GM18868 (cell line): Measurements from ENCODE around the gene CLEC18B.
"Not testable (repeated sequence)": the region's sequence is repeated elsewhere in the genome, so short reads cannot be mapped to it uniquely, and the experiment has no call there.

Experiments
- ATAC-seq: cut with Tn5 transposase; IDR thresholded peaks from one replicate; pipeline ENCODE4 v1.9.1; 2021; ENCODE audit warnings: mild to moderate bottlenecking, moderate library complexity; ENCODE audit not compliant: unreplicated experiment

The CLEC18B gene

DNA sequence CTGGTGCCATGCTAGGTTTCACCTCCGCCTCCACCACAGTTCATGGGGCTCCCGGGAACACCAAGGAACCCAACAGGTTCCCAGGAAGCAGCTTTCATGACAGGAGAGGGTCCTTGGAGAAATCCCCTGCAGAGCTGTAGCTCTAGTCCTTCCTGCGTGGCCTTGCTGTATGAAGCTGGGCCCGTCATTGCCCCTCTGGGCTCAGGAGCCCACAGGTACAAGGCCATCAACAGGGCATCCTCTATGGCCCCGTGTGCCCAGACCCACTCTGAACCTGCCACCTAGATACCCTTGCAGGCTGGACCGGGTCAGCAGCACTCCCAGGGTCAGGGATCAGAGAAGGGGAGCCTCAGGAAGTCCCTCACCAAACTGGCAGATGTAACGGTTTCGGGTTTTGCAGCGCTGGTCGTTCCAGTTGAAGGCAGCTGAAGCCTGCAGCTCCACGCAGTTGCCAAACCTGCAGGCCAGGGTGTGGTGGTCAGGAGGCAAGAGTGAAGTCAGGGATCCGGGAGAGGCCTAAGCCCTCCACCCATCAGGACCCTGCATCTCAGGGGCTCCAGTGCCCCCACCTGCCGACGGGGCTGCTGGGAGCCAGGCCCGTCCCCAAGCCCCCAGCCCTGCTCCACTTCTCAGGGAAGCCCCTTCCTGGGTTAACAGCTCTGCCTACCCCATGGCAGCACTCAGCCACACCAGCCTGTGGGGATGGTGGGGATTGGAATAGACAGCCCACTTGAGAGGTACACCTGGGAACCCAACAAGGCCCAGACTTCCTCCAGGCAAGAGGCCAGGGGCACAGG, 11.9 kb downstream of the CLEC18B start:
- ATAC-seq = not testable (repeated sequence)

DNA sequence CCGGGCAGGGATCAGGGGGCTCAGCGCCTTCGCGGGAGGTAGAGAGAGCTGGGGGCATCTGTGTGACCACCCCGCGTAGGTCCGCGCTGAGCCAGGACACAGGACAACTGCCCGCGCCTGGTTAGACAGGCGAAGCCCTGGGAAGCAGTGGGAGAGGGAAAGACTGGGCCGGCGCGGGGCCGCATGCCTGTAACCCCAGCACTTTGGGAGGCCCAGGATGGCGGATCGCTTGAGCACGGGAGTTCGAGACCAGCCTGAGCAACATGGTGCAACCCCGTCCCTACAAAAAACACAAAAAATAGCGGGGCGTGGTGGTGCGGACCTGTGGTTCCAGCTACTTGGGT, 13.9 kb downstream of the CLEC18B start:
- ATAC-seq = not testable (repeated sequence)

DNA sequence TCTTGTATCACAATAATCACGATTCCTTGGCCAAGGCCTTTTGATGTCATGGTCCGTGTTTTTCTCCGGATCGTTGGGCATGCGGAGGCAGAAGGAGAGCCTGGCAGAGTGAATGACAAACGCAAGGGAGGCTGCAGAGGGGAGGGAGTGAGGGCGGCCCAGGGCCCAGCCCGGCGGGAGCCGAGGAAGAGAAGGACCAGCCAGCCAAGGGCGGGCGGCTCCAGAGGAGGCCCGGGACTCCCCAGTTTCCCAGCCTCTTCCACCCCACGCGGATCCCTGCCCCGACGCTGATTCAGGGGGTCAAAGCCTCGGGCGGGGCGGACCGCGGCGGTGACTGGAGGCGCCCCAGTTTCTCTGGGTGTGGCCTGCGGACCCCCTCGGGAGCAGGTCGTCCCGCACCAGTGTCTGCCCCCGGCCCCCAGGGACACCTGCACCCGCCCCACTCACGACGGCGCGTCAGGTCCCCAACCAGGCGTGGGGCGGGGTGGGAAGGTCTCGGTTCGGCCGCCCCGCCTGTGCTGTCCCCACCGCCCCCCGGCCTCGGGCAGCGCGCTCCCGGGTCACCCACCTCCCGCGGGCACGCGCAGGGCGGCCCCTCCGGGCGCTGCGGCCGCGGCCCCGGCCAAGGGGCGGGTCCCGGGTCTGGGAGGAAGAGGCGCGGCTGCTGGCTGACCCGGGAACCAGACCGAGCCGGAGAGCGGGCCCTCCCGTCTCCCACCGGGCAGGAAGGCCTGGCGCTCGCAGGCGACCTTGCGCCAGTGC, 14.5 kb downstream of the CLEC18B start:
- ATAC-seq = not testable (repeated sequence)

DNA sequence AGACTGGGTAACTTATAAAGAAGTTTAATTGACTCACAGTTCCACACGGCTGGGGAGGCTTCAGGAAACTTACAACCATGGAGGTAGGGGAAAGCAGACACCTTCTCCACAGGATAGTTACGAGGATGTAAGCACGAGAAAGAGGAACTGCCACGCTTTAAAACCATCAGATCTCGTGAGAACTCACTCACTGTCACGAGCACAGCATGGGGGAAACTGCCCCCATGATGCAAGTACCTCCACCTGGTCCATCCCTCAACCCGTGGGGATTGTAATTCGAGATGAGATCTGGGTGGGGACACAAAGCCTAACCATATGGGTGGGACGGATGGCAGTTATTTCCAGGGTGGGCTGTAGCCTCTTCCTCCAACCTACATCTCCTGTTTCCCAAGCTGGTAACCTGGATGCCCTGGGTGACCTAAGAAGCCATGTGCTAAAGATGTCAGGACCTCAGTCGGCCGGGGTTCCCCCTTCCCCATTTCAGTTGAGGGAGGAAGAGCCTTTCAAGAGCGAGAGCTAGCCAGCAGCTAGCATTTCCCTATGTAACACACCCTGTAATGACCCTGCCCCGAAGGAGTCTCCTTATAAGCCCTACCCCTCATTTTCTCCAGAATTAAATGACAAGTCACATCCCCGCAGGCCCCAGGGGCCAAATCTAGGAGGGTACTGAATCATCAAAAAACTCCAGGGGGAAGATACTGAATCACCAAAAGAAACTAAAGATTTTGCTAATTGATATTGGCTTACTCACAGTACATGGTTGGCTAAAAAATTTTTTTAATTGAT, 16.9 kb downstream of the CLEC18B start:
- not testable (repeated sequence) for ATAC-seq

DNA sequence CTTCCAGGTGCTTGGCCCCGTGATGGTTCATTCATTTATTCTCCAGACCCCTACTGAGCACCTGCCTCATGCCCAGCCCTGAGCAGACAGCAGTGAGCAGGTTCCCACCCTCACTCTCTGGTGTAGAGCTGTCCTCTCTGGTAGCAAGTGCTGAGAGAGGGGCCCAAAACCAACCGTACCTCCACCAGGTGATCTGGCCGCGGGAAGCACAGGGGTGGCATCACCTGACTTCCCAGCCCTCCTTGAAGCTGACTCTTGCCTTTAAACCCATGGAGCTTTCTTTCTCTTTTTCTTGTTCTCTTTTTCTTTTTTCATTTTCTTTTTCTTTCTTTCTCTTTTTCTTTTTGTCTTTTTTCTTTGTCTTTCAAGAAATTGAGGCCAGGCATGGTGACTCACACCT, 21.0 kb downstream of the CLEC18B start:
- ATAC-seq = not testable (repeated sequence)

DNA sequence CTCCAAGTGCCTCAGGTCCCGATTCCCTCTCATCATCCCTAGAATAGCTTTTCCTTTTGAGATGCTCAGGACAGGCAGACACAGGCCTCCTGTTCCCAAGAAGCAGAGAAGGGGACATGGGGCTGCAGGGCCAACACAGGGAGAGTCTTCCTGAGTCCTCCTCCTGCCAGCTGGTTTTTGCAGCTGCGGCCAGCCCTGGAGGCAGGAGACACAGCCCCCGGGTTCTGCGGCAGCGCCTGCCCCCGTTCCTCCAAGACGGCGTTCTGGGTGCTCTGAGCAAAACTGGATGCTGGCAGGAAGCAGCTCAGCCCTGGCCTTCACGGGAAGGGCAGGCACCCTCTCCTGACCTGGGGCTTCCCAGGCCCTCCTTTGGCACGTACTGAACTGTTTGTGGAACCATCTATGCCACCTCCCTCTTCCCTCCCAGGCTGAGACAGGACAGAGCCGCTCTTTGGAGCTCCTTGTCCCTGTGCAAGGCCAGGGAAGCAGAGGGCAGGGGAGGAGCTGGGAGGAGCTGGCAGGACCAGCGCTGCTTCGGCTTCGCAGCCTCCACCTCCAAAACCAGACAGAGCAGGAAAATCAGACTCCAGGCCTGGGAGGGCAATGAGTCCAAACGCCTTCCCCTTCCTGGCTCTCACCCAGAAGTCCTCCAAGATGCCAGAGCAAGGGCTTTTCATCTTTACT, 22.9 kb downstream of the CLEC18B start:
- not testable (repeated sequence) for ATAC-seq

DNA sequence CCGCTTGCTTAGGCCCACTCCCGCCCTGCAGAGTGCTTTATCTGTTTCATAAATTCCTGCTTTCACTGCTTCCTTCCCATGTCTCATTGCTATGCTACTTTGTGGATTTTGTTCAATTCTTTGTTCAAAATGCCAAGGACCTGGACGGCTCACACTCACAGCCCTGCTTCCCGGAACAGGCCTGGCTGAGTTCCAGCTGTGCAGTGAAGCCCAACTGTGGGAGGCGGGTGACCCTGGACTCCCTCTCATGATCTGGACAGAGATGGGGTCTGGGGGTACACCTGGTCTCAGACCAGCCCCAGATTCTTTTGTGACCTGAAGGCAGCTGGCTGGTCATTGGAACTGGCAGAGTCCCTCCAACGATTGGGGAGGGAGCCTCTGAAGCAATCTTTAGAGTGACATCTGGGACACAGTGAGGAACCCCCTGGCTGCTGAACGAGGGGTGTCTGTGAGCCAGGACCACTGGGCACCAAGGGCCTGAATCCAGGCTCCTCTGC, 24.7 kb downstream of the CLEC18B start:
- ATAC-seq = not testable (repeated sequence)

DNA sequence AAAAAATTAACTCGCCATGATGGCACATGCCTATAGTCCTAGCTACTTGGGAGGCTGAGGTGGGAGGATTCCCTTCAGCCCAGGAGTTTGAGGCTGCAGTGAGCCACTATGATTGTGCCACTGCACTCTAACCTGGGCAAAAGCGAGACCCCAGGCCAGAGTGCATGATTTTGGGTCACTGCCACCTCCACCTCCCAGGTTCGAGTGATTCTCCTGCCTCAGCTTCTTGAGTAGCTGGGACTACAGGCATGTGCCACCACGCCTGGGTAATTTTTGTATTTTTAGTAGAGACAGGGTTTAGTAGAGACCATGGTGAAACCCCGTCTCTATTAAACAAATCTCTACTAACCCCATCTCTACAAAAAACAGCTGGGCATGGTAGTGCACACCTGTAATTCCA, 26.7 kb downstream of the CLEC18B start:
- ATAC-seq = not testable (repeated sequence)

DNA sequence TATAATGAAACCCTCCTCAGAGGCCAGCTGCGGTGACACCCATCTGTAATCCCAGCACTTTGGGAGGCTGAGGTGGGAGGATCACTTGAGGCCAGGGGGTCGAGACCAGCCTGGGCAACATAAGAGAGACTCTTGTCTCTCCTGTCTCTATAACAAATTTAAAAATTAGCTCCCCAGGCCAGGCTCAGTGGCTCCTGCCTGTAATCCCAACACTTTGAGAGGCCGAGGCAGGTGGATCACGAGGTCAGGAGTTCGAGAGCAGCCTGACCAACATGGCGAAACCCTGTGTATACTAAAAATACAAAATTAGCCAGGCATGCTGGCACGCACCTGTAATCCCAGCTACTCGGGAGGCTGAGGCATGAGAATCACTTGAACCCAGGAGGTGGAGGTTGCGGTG, 27.1 kb downstream of the CLEC18B start:
- ATAC-seq = not testable (repeated sequence)

DNA sequence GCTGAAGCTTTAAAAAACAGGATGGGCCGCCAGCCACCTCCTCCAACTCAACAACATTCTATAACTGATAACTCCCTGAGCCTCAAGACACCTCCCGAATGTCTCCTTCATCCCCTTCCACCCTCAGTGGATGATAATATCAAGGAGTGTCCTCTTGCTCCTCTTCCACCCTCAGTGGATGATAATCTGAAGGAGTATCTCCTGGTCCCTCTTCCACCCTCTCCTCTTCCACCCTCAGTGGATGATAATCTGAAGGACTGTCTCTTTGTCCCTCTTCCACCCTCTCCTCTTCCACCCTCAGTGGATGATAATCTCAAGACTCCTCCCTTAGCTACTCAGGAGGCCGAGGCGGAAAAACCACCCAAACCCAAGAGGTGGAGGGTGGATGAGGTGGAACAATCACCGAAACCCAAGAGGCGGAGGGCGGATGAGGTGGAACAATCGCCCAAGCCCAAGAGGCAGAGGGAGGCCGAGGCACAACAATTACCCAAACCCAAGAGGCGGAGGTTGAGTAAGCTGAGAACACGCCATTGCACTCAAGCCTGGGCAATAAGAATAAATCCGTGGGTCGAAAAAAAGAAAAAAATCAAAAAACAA, 29.7 kb downstream of the CLEC18B start:
- ATAC-seq = not testable (repeated sequence)

DNA sequence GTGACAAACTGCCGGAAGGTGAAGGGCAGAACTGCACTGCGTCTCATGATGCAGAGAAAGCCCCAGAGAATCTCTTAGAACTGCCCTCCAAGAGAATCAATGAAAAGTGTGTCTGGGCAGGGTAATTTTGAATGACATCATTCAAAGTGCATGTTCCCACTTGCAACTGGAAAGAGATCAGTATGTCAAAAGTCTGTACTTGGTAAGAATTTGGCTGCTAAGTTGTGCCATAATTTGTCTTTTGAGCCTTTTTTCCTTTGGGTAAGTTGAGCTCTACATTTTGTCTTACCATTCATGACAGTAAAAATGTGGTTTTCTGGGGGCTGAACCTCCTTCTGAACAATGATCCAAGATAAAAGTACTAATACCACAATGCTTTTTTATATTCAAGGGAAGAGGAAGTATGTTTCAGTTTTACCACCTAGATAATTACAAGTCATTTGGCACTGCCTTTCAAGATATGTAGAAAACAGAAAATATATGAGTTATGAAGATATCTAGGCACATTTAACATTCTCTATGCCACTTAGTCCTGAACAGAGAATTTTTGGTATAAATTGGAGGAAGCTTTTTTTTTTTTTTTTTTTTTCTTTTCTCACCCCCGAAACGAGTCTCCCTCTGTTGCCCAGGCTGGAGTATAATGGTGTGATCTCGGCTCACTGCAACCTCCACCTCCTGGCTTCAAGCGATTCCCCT, 38.8 kb downstream of the CLEC18B start:
- not testable (repeated sequence) for ATAC-seq

DNA sequence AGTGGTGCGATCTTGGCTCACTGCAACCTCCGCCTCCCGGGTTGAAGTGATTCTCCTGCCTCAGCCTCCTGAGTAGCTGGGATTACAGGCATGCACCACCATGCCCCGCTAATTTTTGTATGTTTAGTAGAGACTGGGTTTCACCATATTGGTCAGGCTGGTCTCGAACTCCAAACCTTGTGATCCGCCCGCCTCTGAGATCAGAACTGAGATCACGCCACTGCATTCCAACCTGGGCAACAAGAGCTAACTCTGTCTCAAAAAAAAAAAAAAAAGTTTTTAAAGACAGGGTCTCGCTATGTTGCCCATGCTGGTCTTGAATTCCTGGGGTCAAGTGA, 47.5 kb downstream of the CLEC18B start:
- ATAC-seq = not testable (repeated sequence)

DNA sequence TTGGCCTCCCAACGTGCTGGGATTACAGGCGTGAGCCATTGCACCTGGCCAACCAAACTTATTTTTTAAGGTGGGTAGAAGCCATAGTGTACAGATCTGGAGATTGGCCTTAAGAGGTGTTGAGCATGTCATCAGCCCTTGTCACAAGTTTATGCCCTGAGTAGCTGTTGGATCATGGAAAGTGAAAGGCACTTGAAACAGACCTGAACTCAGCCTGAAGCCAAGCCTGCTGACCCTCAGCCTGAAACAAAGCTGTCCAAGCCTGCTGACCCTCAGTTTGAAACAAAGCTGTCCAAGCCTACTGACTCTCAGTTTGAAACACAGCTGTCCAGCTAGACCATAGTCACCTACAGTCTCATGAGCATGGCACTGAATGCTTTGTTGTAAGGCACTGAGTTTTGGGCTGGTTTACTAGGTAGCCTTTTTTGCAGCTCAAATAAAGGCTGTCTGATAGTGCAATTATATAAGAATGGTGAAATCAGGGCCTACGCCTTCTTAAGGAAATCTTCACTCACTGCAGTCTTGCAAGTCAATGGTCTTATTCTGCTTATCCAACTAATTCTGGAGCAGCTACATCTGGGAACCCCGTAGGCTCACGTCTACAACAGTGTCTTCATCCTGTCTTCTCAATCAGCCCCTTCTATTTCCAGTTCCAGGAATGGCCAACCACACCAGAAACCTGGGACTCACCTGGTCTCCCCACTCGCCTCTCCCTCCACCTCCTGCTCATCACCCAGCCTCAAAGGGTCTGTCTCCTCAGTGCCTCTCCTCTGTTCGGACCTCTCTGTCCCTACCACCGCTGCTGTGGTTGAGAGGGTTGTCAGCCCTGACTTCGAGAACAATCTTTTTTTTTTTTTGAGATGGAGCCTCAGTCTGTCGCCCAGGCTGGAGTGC, 48.1 kb downstream of the CLEC18B start:
- no peak for ATAC-seq

DNA sequence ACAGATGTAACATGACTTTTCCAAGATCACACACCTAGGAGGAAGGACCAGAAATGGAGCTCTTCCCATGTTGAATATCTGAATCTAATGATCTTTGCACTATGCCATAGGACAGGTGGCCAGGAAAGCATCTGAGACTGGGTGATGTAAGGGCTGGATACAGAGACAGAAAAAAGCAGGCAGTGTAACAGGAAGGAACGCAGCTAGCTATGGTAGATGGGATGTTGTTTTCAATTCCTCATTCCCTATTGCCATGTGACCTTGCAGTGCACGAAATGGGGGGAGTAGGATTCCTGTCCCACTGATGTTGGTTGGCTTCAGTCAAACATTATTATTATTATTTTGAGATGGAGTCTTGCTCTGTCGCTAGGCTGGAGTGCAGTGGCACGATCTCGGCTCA, 48.9 kb downstream of the CLEC18B start:
- ATAC-seq = no peak

DNA sequence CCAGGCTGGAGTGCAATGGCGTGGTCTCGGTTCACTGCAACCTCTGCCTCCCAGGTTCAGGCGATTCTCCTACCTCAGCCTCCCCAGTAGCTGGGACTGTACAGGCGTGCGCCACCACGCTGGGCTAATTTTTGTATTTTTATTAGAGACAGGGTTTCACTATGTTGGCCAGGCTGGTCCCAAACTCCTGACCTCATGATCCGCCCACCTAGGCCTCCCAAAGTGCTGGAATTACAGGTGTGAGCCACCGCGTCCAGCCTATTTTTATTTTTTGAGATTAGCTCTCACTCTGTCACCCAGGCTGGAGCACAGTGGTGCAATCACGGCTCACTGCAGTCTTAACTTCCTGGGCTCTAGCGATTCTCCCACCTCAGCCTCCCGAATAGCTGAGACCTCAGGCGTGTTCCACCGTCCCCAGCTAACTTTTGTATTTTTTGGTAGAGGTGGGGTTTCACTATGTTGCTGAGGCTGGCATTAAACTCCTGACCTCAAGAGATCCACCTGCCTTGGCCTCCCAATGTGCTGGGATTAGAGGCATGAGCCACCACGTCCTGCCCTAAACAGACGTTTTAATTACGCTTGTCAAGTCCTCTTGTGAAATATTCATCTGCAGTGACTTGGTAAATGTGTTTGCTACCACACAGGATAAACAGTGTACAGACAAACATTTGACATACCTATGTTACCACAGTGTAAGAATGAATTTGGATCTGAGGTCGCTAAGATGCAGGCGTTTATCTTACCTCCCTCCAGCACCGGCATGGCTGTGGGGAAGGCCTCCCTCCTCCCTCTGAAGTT, 50.7 kb downstream of the CLEC18B start:
- ATAC-seq = not testable (repeated sequence)

DNA sequence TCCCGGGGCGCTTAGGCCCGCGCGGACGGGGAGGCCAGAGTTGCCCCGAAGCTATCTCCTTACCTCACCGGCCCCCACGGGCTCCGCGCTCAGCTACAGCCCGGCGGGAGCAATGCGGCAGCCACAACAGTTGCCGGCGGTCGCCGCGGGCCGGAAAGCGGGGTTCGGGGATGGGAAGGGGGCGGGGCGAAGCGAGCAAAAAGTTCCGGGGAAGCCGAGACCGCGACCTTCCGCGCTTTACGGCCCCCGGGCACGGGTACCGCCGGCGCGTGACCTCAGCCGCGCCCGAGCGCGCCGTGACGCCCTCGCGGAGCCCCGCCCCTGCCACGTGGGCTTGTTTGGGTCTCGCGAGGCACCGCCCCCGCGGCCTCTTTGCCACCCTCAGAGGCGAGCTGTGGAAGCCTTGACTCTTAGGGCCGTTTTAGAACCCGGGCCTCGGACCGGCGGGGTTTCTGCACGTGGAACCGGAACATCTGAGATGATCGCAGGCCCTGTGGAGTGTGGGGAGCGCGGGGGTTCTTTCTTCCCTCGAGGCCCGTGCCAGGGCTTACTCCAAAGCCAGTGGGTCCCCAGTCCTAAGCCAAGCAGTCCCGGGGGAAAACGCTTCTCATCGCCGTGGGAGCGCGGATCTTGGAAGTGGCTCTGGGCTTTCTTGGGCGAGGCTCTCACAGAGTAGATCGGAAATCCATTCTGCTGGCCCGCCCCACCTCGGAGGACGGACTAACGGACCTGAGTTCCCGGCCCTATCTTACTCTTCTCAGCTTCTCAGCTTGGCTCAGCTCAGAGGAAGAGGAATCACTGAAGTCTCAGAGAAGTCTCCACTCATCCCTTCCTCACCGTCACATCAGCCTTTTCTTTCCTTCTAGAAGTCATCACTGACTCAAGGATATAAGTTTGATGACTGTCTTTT, 53.0 kb downstream of the CLEC18B start:
- peak; percentile 93 for ATAC-seq

DNA sequence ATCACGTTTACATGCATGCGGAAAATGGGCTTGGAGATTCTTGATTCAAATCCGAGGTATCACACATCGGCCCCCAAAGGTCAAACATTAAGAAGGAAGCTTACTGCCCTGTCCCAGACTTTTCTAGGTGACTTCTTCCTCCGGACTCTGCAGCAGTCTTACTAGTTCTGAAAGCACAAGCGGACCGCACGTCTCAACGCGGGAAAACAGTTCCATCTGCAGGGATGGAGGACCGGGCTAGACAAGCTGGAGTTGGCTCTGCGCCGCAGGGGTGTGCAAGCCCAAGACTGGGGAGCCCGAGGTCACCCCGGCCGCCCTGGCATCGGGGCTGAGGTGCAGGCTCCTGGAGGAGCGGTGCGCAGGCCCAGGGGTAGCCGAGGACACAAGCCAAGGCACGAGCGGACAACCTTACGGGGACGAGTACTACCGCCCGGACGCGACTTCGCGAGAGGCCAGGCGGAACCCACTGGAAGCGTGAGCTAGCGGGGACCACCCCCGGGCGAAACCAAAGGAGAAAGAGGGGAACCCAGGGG, 53.7 kb downstream of the CLEC18B start:
- ATAC-seq = peak; percentile 42
